Retinal pigment epithelial cell (primary cell): ENCODE data around the gene CABP5.

Experiments used
- DNase-seq: peaks from one replicate; pipeline ENCODE4 v3.0.0-alpha.2; 2010; ENCODE audit warnings: low read depth
- H3K4me3 ChIP-seq: 2 replicates; pipeline ENCODE4 v1.5.1; 2011; ENCODE audit warnings: mild to moderate bottlenecking, low read length, control low read depth, moderate library complexity
- CTCF ChIP-seq: conservative IDR thresholded peaks from 2 replicates; pipeline ENCODE4 v1.5.1; 2011; ENCODE audit warnings: low read depth, low read length, control low read depth, inconsistent platforms

CABP5 gene

GRCh38 chr19:48025480-48025879 lies 18.4 kb downstream of the CABP5 start:
- no peak for TF ChIP-seq CTCF
- no peak overlapping the region for H3K4me3 ChIP-seq
- no peak for DNase-seq

DNA sequence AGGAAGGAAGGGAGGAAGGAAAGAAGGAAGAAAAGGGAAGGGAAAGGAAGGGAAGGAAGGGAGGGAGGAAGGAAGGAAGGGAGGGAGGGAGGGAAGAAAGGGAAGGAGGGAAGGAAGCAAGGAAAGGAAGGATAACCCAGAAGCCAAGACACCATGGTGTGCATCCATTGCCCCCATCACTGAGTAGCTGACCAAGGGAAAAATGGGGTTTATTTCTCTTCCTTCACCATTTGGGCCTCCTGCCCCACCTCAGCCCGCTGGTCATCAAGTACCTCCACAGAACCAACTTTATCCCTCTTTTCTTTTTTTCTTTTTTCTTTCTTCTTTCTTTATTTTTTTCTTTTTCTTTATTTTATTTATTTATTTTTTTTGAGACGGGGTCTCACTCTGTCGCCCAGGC lies 20.4 kb downstream of the CABP5 start:
- H3K4me3 ChIP-seq = no peak overlapping the region
- DNase-seq = no peak
- no peak for TF ChIP-seq CTCF

- H3K4me3 ChIP-seq = no peak overlapping the region
- no peak for DNase-seq
- no peak for TF ChIP-seq CTCF
Observed at GRCh38 chr19:48023011-48023410, 20.9 kb downstream of the CABP5 start.

DNA sequence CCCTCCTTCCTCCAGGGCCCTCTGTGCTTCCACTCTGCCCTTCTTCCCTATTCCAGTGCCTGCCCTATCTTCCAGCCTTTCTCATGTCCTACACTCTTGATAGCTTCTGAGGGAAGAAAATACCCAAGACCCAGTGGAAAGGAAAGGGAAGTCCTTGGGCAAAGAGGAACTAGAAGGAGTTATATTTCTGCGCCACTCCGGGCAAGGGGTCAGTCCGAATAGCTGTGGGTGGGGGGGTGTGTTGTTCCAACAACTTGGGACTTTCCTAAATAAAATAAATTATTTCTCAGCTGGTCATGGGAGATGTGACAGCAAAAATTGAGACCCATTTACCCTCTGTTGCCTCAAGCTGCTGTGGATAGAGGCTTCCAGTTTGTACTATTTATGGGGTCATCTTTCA lies 23.2 kb downstream of the CABP5 start:
- TF ChIP-seq CTCF = no peak
- DNase-seq = no peak
- no peak overlapping the region for H3K4me3 ChIP-seq

DNA sequence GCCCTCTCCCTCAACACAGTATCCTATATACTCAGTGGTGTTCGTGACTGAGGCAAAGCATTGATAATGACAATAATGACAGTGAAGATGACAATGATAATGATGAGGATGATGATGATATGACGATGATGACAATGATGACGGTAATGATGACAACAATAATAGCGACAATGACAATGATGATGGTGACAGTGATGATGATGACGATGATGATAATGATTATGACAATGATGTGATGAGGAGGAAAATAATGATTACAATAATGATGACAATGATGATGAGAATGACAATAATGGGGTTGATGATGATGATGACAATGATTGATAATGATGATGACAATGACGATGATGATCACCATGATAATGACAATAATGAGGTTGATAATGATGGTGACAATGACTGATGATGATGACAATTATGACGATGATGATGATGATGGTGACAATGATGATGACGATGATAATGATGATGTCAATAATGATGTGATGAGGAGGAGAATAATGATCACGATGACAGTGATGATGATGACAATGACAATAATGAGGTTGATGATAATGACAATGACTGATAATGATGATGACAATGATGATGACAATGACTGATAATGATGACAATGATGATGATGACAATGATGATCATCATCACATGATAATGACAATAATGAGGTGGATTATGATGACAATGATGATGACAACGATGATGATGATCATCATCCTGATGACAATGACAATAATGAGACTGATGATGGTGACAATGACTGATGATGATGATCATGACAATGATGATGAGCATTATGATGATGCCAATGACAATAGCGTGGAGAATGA lies 32.7 kb downstream of the CABP5 start:
- no peak for TF ChIP-seq CTCF
- no peak for DNase-seq
- H3K4me3 ChIP-seq = no peak overlapping the region

DNA sequence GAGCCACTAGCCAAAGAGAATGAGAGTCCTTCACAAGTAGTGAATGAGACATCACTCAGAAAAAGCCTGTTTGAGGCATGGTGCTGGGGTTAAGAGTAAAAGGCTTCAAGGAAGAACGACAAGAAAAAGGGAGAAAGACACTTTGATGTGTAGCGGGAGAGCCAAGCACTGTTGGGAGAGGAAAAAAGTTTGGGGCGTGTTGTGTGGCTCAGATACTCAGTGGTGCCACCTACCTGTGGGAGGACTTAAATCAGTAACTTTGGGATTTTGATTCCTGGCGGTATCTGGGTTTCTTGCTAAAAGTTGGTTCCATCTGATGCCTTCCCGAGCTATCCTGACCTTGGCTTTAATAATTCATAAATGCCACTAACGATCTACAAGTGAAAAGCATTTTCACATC lies 37.1 kb downstream of the CABP5 start:
- no peak for TF ChIP-seq CTCF
- no peak overlapping the region for H3K4me3 ChIP-seq
- DNase-seq = no peak

- no peak for DNase-seq
- no peak overlapping the region for H3K4me3 ChIP-seq
- TF ChIP-seq CTCF = no peak
Observed at GRCh38 chr19:48004236-48004635, 39.6 kb downstream of the CABP5 start.
